Measurements from ENCODE around the gene BTF3L4. TPM values are rescaled to one million over a fixed set of nuclear protein-coding genes. Genes with fewer than 3 reads are reported as not detected.

Gene BTF3L4
- total RNA-seq, 2 donors from 2014 or later, result 77.6 to 95.1 TPM

GRCh38 chr1:52112489-52112888, 56.4 kb downstream of the BTF3L4 start:
- no peak for DNase-seq
- Histone ChIP-seq H3K9ac (ENCODE audit: extremely low read depth, low read length, poor library complexity, severe bottlenecking) (no peak overlapping the region), H3K4me3 (ENCODE audit: low read length) (no peak overlapping the region), H3K9me3 (ENCODE audit: control insufficient read depth, low read length) (no peaks in the 10 kb centered on the region), H3K4me1 (ENCODE audit: control insufficient read depth, insufficient read depth, low read length) (no peaks in the 10 kb centered on the region), H3K27ac (ENCODE audit: low read depth, low read length) (no peak overlapping the region), H3K36me3 (ENCODE audit: control insufficient read depth, insufficient read depth, low read length) (no peaks in the 10 kb centered on the region), H3K27me3 (ENCODE audit: control insufficient read depth, insufficient read depth, low read length, poor library complexity, severe bottlenecking) (peaks cover 31% of the 10 kb centered on the region)
- H3K27ac Mint-ChIP-seq, result no peak overlapping the region
- no peak for TF ChIP-seq CTCF (conservative IDR thresholded peaks at IDR 0.05)
- H3K36me3 Mint-ChIP-seq (ENCODE audit: low read depth), result no peaks in the 10 kb centered on the region
- no peak overlapping the region for H3K4me3 Mint-ChIP-seq
- H3K9me3 Mint-ChIP-seq, result no peaks in the 10 kb centered on the region
- no peaks in the 10 kb centered on the region for H3K4me1 Mint-ChIP-seq
- 94 to 96% methylated on average over 3 of the region's 3 CpGs for WGBS, 2 experiments (ENCODE audit: insufficient coverage in 1 of 2, insufficient read length in 1 of 2)
- peaks cover 11% of the 10 kb centered on the region for H3K27me3 Mint-ChIP-seq (ENCODE audit: insufficient read depth)

GRCh38 chr1:52119301-52120079, 63.4 kb downstream of the BTF3L4 start:
- no peaks in the 10 kb centered on the region for H3K4me1 ChIP-seq (ENCODE audit: control insufficient read depth, insufficient read depth, low read length)
- 71 to 77% methylated on average over 10 to 12 of the region's 12 CpGs for WGBS, 2 experiments (ENCODE audit: insufficient coverage in 1 of 2, insufficient read length in 1 of 2)
- Mint-ChIP-seq H3K4me3 (no peak overlapping the region), H3K9me3 (no peaks in the 10 kb centered on the region), H3K4me1 (peaks cover 20% of the 10 kb centered on the region), H3K27ac (no peak overlapping the region), H3K36me3 (ENCODE audit: low read depth) (no peaks in the 10 kb centered on the region), H3K27me3 (ENCODE audit: insufficient read depth) (peaks cover 45% of the 10 kb centered on the region)
- H3K9me3 ChIP-seq (ENCODE audit: control insufficient read depth, low read length), result no peaks in the 10 kb centered on the region
- no peak overlapping the region for H3K4me3 ChIP-seq (ENCODE audit: low read length)
- H3K9ac ChIP-seq (ENCODE audit: extremely low read depth, low read length, poor library complexity, severe bottlenecking), result no peak overlapping the region
- no peak overlapping the region for H3K27ac ChIP-seq (ENCODE audit: low read depth, low read length)
- TF ChIP-seq CTCF (conservative IDR thresholded peaks at IDR 0.05), result no peak
- H3K27me3 ChIP-seq (ENCODE audit: control insufficient read depth, insufficient read depth, low read length, poor library complexity, severe bottlenecking), result peaks cover 79% of the 10 kb centered on the region
- peak; percentile 65 for DNase-seq
- no peaks in the 10 kb centered on the region for H3K36me3 ChIP-seq (ENCODE audit: control insufficient read depth, insufficient read depth, low read length)

GRCh38 chr1:52122384-52122783, 66.3 kb downstream of the BTF3L4 start:
- 72% methylated on average over 2 of the region's 2 CpGs; no CpG with 5 or more reads in 1 of the 2 experiments for WGBS, 2 experiments (ENCODE audit: insufficient coverage in 1 of 2, insufficient read length in 1 of 2)
- Mint-ChIP-seq H3K4me3 (no peak overlapping the region), H3K36me3 (ENCODE audit: low read depth) (no peaks in the 10 kb centered on the region), H3K9me3 (no peaks in the 10 kb centered on the region), H3K27ac (peak overlapping the region; percentile 6), H3K4me1 (peaks cover 20% of the 10 kb centered on the region), H3K27me3 (ENCODE audit: insufficient read depth) (peaks cover 51% of the 10 kb centered on the region)
- no peak overlapping the region for H3K4me3 ChIP-seq (ENCODE audit: low read length)
- H3K9ac ChIP-seq (ENCODE audit: extremely low read depth, low read length, poor library complexity, severe bottlenecking), result no peak overlapping the region
- no peaks in the 10 kb centered on the region for H3K4me1 ChIP-seq (ENCODE audit: control insufficient read depth, insufficient read depth, low read length)
- no peaks in the 10 kb centered on the region for H3K36me3 ChIP-seq (ENCODE audit: control insufficient read depth, insufficient read depth, low read length)
- H3K9me3 ChIP-seq (ENCODE audit: control insufficient read depth, low read length), result no peaks in the 10 kb centered on the region
- peaks cover 83% of the 10 kb centered on the region for H3K27me3 ChIP-seq (ENCODE audit: control insufficient read depth, insufficient read depth, low read length, poor library complexity, severe bottlenecking)
- no peak overlapping the region for H3K27ac ChIP-seq (ENCODE audit: low read depth, low read length)
- TF ChIP-seq CTCF (conservative IDR thresholded peaks at IDR 0.05), result no peak
- no peak for DNase-seq
